K562 (cell line): ENCODE measurements around the gene DYSF. TPM values are rescaled to one million over a fixed set of nuclear protein-coding genes. Genes with fewer than 3 reads are reported as not detected.

Experiments
- ATAC-seq: fragments of 200-7000 bp; cut with Tn5 transposase; 3 replicates; pipeline ENCODE4 v1.9.1; 2020; ENCODE audit warnings: moderate library complexity
- BruUV-seq: library from RNA; stranded (reverse); fragments of 400-500 nt; replicated peaks from 2 replicates; lab custom pipeline; 2021; lab: Mats Ljungman, UMichigan
- CTCF ChIA-PET: fragments of 300-600 bp; formaldehyde crosslinking; extraction: SDS; loops from one replicate; lab custom pipeline; 2021; ENCODE audit warnings: low intra/inter-chr PET ratio; lab: Yijun Ruan, JAX
- POLR2A ChIA-PET: fragments of 300-600, 350-650 bp; sonication (Branson Sonifier 250); formaldehyde crosslinking; extraction: SDS; loops from one replicate; lab custom pipeline; 2021; ENCODE audit warnings: antibody characterized with exemption, inconsistent platforms; lab: Yijun Ruan, JAX
- DNase-seq, 4 experiments: peaks; one replicate each; pipeline versions ENCODE4 v3.0.0 to v3.0.0-alpha.2; 2011 to 2018; ENCODE audit warnings: low spot score in 3 of 4, mixed read lengths in 3 of 4; ENCODE audit errors: extremely low read depth in 1 of 4
- FAIRE-seq: peaks from 2 replicates; lab custom pipeline; 2011; peaks lifted over from hg19 to GRCh38; lab: Jason Lieb, UNC
- H2AFZ ChIP-seq: 2 replicates; pipeline ENCODE4 v1.6.0; 2011; ENCODE audit warnings: low read depth, low read length, control low read depth, inconsistent platforms
- H3K27ac ChIP-seq: fragments of 200-600 bp; 3 replicates; pipeline ENCODE4 v1.8.0; 2011; ENCODE audit warnings: low read depth, mild to moderate bottlenecking, control low read depth, inconsistent platforms, low read length, moderate library complexity, mixed read lengths; ENCODE audit errors: extremely low read depth
- H3K27me3 ChIP-seq, 2 experiments: fragments of 300-600 bp in 1 of 2; 2 replicates in 1 of 2; 3 replicates in 1 of 2; pipeline versions ENCODE4 v1.6.0 to v1.8.0; 2011; ENCODE audit warnings: inconsistent platforms in 2 of 2, low read length in 2 of 2, mild to moderate bottlenecking in 1 of 2, mixed read lengths in 1 of 2, moderate library complexity in 1 of 2; ENCODE audit not compliant: control insufficient read depth in 2 of 2, insufficient read depth in 2 of 2
- H3K36me3 ChIP-seq: fragments of 300-600 bp; 3 replicates; pipeline ENCODE4 v1.8.0; 2011; ENCODE audit warnings: mild to moderate bottlenecking, low read length, inconsistent platforms; ENCODE audit not compliant: control insufficient read depth, insufficient read depth
- H3K4me1 ChIP-seq, 2 experiments: fragments of 200-600 bp in 1 of 2; replicated peaks in 1 of 2; 2 replicates in 1 of 2; 3 replicates in 1 of 2; pipeline versions ENCODE4 v1.5.1 to v1.8.0; 2011; ENCODE audit warnings: inconsistent platforms in 2 of 2, low read length in 2 of 2, mild to moderate bottlenecking in 1 of 2, mixed read lengths in 1 of 2, moderate library complexity in 1 of 2; ENCODE audit not compliant: control insufficient read depth in 2 of 2, insufficient read depth in 2 of 2
- H3K4me2 ChIP-seq: 2 replicates; pipeline ENCODE4 v1.6.1; 2011; ENCODE audit warnings: low read length, control low read depth, inconsistent platforms, mixed read lengths; ENCODE audit not compliant: insufficient read depth
- H3K4me3 ChIP-seq: fragments of 200-600 bp; sonication (generic), shearing (Covaris generic); 2 replicates; pipeline ENCODE4 v1.5.1; 2016; ENCODE audit warnings: control low read depth, inconsistent platforms
- H3K79me2 ChIP-seq: fragments of 200-600 bp; 3 replicates; pipeline ENCODE4 v1.8.0; 2011; ENCODE audit warnings: low read length, inconsistent platforms; ENCODE audit not compliant: control insufficient read depth, insufficient read depth
- H3K9ac ChIP-seq, 2 experiments: 2 replicates each; pipeline versions ENCODE4 v1.6.0 to v1.6.1; 2011; ENCODE audit warnings: low read depth in 2 of 2, low read length in 2 of 2, control low read depth in 1 of 2, inconsistent platforms in 1 of 2, mild to moderate bottlenecking in 1 of 2, mixed read lengths in 1 of 2; ENCODE audit not compliant: insufficient read depth in 1 of 2
- H3K9me1 ChIP-seq: one replicate; pipeline ENCODE4 v1.6.0; 2011; ENCODE audit warnings: inconsistent platforms, mild to moderate bottlenecking, low read length, moderate library complexity; ENCODE audit not compliant: control insufficient read depth, insufficient read depth
- H3K9me3 ChIP-seq: replicated peaks from 2 replicates; pipeline ENCODE4 v1.5.1; 2011; ENCODE audit warnings: low read depth, low read length, inconsistent platforms; ENCODE audit not compliant: control insufficient read depth, insufficient read depth
- H4K20me1 ChIP-seq: replicated peaks from 2 replicates; pipeline ENCODE4 v1.6.1; 2011; ENCODE audit warnings: low read length, inconsistent platforms, mixed read lengths; ENCODE audit not compliant: control insufficient read depth, insufficient read depth
- ADNP ChIP-seq: fragments of 200-800 bp; sonication (Bioruptor generic); IDR thresholded peaks from 2 replicates; pipeline ENCODE4 v1.6.1; 2016; ENCODE audit warnings: missing genetic modification characterization, missing compliant biosample characterization
- BRD4 ChIP-seq: fragments of 200-600 bp; sonication (generic); IDR thresholded peaks from 2 replicates; pipeline ENCODE4 v1.6.1; 2017; ENCODE audit warnings: inconsistent platforms
- ETS2 ChIP-seq: IDR thresholded peaks from 2 replicates; pipeline ENCODE4 v1.6.1; 2016; ENCODE audit warnings: borderline replicate concordance, missing genetic modification characterization, mild to moderate bottlenecking, moderate library complexity, missing compliant biosample characterization; ENCODE audit not compliant: poor library complexity, severe bottlenecking
- FOXM1 ChIP-seq, 2 experiments: fragments of 450-650 bp in 1 of 2; sonication (generic) in 1 of 2; formaldehyde crosslinking in 1 of 2; IDR thresholded peaks; 2 replicates each; pipeline versions ENCODE4 v1.6.1 to v1.9.0; 2017 to 2022; ENCODE audit warnings: low read depth in 2 of 2, mild to moderate bottlenecking in 2 of 2, missing genetic modification reagents in 1 of 2, moderate library complexity in 1 of 2
- NEUROD1 ChIP-seq: fragments of 150-350 bp; IDR thresholded peaks from 2 replicates; pipeline ENCODE4 v1.6.1; 2014; ENCODE audit warnings: borderline replicate concordance, low read length, low read depth; ENCODE audit not compliant: partially characterized antibody
- NFXL1 ChIP-seq: fragments of 450-650 bp; formaldehyde crosslinking; IDR thresholded peaks from 2 replicates; pipeline ENCODE4 v1.4.0; 2021; ENCODE audit warnings: mild to moderate bottlenecking
- PHTF2 ChIP-seq: fragments of 250-450 bp; sonication (Bioruptor Pico); IDR thresholded peaks from 2 replicates; pipeline ENCODE4 v1.5.0; 2021; ENCODE audit warnings: mild to moderate bottlenecking
- POLR2A ChIP-seq: fragments of 450-650 bp; conservative IDR thresholded peaks from 2 replicates; pipeline ENCODE4 v1.6.1; 2016
- TCF7L2 ChIP-seq: fragments of 150-350 bp; IDR thresholded peaks from 2 replicates; pipeline ENCODE4 v1.6.1; 2016; ENCODE audit warnings: low read depth, mild to moderate bottlenecking, low read length, moderate library complexity
- ZC3H4 ChIP-seq: sonication (generic); formaldehyde crosslinking; IDR thresholded peaks from 2 replicates; pipeline ENCODE4 v1.9.0; 2021; ENCODE audit warnings: missing genetic modification reagents, borderline replicate concordance
- WGBS: fragments of 100-300 bp; shearing (Covaris generic); methylation state at CpG from one replicate; pipeline ENCODE4 v1.1.6; 2016; ENCODE audit warnings: low coverage, mixed read lengths; ENCODE audit not compliant: insufficient coverage; ENCODE audit errors: missing lambda C conversion rate; 5-methylcytosine and 5-hydroxymethylcytosine counted together
- in situ Hi-C: fragments of 300-500 bp; cut with MboI; formaldehyde crosslinking; loops from 4 replicates; pipeline ENCODE4 v1.15.0; 2018; ENCODE audit warnings: inconsistent platforms, mixed read lengths
- intact Hi-C: fragments of 100-400 bp; cut with micrococcal nuclease; formaldehyde crosslinking; loops from 2 replicates; pipeline ENCODE4 v1.14.2; 2022
- polyA plus RNA-seq, 8 experiments: library from polyadenylated mRNA; depleted of rRNA in 4 of 8; stranded (reverse) in 5 of 8; unstranded in 3 of 8; fragments of >200 nt; fragmentation: Nextera tagmentation in 2 of 8; fragmentation: Illumina TruSeq in 1 of 8; extraction: Ambion mirVana in 2 of 8; extraction: Trizol in 1 of 8; gene quantifications; 2 replicates each; pipeline versions ENCODE4 v1.2.1 to v1.2.3, GENCODE V29; 2011 to 2014; ENCODE audit warnings: inconsistent platforms in 1 of 8, missing spikeins in 1 of 8
- total RNA-seq, 7 experiments: library from RNA; depleted of rRNA in 6 of 7; stranded (reverse); fragments of >200 nt in 6 of 7; fragmentation: Illumina TruSeq in 2 of 7; extraction: Trizol in 2 of 7; gene quantifications; 2 replicates each; pipeline versions ENCODE4 v1.2.1 to v1.2.3, GENCODE V29; 2011 to 2021; ENCODE audit warnings: low replicate concordance in 1 of 7
- TF ChIP-seq, protein P1 (sequence below): fragments of 250-450 bp; sonication (Bioruptor Pico); IDR thresholded peaks from 2 replicates; pipeline ENCODE4 v1.8.0; 2022; ENCODE audit warnings: inconsistent platforms, mild to moderate bottlenecking, moderate library complexity, borderline replicate concordance
- TF ChIP-seq, protein P2 (sequence below): IDR thresholded peaks from 2 replicates; pipeline ENCODE4 v1.6.1; 2011; ENCODE audit warnings: borderline replicate concordance, low read depth, mild to moderate bottlenecking, moderate library complexity, low read length; ENCODE audit not compliant: insufficient read depth, poor library complexity, severe bottlenecking

DYSF gene
- total and polyA plus RNA-seq, 9 of the 15 experiments (the other 6 are each of a cell fraction or from before 2014, with no cell fraction given), result 0.01 to 0.80 (median 0.29) TPM

DNA sequence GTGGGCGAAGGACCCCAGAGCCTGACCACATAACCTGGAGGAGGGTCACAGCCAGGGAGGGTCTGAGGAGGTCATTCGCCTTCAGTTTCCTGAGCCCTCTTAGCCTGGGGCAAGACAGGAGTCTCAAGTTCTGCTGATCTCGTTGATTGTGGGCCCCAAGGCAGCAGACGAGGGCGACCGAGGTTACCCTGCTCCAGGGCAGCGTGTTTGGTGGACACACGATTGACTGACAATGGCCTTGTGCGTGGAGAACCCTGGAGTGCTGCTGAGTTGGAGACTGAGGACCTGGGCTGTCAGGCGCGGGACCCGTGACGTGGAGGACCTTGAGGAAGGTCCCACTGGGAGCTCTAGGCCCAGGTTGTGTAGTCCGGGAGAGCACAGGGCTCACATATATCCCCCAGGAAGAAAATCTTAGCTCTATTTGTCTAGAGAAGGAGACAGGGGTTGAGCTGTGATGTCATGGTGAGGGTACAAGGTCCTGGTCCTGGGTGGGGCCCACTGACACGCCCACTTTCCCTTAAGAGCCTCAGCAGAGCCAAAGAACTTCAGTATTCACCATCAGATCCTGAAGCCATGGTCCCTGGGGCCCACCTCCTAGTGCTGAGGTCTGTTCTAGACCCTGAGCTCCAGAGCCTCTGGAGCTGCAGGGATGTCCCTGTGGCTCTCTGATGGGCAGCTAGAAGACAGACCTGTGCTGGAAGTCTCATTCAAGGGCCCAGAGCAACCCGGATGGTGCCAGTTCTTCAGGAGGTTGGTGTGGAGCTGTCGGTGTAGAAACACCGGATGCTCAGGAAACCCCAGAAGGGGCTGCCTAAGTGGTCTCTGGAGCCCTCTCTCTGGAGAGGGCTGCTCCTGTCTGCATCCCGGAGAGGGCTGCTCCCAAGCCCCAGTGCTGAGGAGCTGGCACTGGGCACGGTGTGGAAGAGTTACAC, 53.1 kb downstream of the DYSF start:
- CTCF ChIA-PET, result no interaction called here
- FAIRE-seq, result no peak

More for the DNA sequence above, 53.1 kb downstream of the DYSF start:
- H3K79me2 ChIP-seq, result no peaks in the 10 kb centered on the region
- H4K20me1 ChIP-seq, result peaks cover 10% of the 10 kb centered on the region
- intact Hi-C loops, result no loop called here
- TF ChIP-seq ZC3H4 (CRISPR knock-in tag) (no peak), POLR2A (no peak), NEUROD1 (no peak), BRD4 (no peak), TCF7L2 (no peak), FOXM1 (IDR thresholded peaks at IDR 0.05; ENCODE audit: low read depth) (no peak), FOXM1 (CRISPR knock-in tag; IDR thresholded peaks at IDR 0.05; ENCODE audit: low read depth) (no peak), ADNP (tag) (no peak), PHTF2 (CRISPR knock-in tag) (no peak), ETS2 (no peak), NFXL1 (no peak)
- TF ChIP-seq, protein P1, sequence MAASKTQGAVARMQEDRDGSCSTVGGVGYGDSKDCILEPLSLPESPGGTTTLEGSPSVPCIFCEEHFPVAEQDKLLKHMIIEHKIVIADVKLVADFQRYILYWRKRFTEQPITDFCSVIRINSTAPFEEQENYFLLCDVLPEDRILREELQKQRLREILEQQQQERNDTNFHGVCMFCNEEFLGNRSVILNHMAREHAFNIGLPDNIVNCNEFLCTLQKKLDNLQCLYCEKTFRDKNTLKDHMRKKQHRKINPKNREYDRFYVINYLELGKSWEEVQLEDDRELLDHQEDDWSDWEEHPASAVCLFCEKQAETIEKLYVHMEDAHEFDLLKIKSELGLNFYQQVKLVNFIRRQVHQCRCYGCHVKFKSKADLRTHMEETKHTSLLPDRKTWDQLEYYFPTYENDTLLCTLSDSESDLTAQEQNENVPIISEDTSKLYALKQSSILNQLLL (CRISPR knock-in tag), result no peak
- TF ChIP-seq, protein P2, sequence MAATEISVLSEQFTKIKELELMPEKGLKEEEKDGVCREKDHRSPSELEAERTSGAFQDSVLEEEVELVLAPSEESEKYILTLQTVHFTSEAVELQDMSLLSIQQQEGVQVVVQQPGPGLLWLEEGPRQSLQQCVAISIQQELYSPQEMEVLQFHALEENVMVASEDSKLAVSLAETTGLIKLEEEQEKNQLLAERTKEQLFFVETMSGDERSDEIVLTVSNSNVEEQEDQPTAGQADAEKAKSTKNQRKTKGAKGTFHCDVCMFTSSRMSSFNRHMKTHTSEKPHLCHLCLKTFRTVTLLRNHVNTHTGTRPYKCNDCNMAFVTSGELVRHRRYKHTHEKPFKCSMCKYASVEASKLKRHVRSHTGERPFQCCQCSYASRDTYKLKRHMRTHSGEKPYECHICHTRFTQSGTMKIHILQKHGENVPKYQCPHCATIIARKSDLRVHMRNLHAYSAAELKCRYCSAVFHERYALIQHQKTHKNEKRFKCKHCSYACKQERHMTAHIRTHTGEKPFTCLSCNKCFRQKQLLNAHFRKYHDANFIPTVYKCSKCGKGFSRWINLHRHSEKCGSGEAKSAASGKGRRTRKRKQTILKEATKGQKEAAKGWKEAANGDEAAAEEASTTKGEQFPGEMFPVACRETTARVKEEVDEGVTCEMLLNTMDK, result no peak
- H2AFZ ChIP-seq, result no peak overlapping the region
- no peak overlapping the region; a peak in 1 of 4 replicates for H3K9ac ChIP-seq
- H3K27ac ChIP-seq, result no peak overlapping the region
- H3K4me3 ChIP-seq, result no peak overlapping the region
- ATAC-seq (no peak), DNase-seq (no peak)
- POLR2A ChIA-PET, result interaction anchor here (0.6 to 0.7 kb wide), 2 partner anchors 137 to 164 kb away, joined by 3 to 5 read pairs; no protein-coding TSS in a partner anchor
- H3K9me1 ChIP-seq, result no peaks in the 10 kb centered on the region
- H3K27me3 ChIP-seq, result peaks cover 0 to 20% of the 10 kb centered on the region in 2 experiments; a peak in 3 of 5 replicates
- H3K9me3 ChIP-seq, result no peaks in the 10 kb centered on the region
- no TSS peak for BruUV-seq
- H3K4me2 ChIP-seq, result no peak overlapping the region
- H3K4me1 ChIP-seq, result no peaks in the 10 kb centered on the region; a peak in 1 of 5 replicates
- in situ Hi-C loops, result loop anchor here (5.0 kb wide), 2 partner anchors 204 to 349 kb away; no protein-coding TSS in a partner anchor
- WGBS, result 27% methylated on average over 16 of the region's 20 CpGs
- H3K36me3 ChIP-seq, result no peaks in the 10 kb centered on the region
